Central memory CD8-positive, alpha-beta T cell (primary cell): ENCODE data around the gene STARD3.

ENCODE experiments used
- ATAC-seq: fragments of 150-1000 bp; cut with Tn5 transposase; replicated peaks from 2 replicates; pipeline ENCODE4 v1.10.0; 2022; ENCODE audit warnings: mild to moderate bottlenecking, moderate FRiP score, moderate number of reproducible peaks; ENCODE audit not compliant: poor library complexity, severe bottlenecking; ENCODE audit errors: extremely low read depth
- DNase-seq, 2 donors: peaks; one replicate each; pipeline ENCODE4 v3.0.0; 2021; ENCODE audit warnings: low spot score in 2 of 2
- H3K27ac Mint-ChIP-seq: one replicate; pipeline ENCODE4 v1.8.0; 2022; ENCODE audit warnings: low read depth, mild to moderate bottlenecking, moderate library complexity, mixed read lengths
- H3K27me3 Mint-ChIP-seq: one replicate; pipeline ENCODE4 v1.8.0; 2022; ENCODE audit warnings: mixed read lengths
- H3K36me3 Mint-ChIP-seq: one replicate; pipeline ENCODE4 v1.8.0; 2022; ENCODE audit warnings: mild to moderate bottlenecking, moderate library complexity, mixed read lengths; ENCODE audit not compliant: insufficient read depth
- H3K4me1 Mint-ChIP-seq: one replicate; pipeline ENCODE4 v1.8.0; 2022; ENCODE audit warnings: mixed read lengths
- H3K4me3 Mint-ChIP-seq: one replicate; pipeline ENCODE4 v1.8.0; 2022; ENCODE audit warnings: mild to moderate bottlenecking, moderate library complexity, mixed read lengths
- H3K9me3 Mint-ChIP-seq: one replicate; pipeline ENCODE4 v1.8.0; 2022; ENCODE audit warnings: mixed read lengths

The STARD3 gene

DNA sequence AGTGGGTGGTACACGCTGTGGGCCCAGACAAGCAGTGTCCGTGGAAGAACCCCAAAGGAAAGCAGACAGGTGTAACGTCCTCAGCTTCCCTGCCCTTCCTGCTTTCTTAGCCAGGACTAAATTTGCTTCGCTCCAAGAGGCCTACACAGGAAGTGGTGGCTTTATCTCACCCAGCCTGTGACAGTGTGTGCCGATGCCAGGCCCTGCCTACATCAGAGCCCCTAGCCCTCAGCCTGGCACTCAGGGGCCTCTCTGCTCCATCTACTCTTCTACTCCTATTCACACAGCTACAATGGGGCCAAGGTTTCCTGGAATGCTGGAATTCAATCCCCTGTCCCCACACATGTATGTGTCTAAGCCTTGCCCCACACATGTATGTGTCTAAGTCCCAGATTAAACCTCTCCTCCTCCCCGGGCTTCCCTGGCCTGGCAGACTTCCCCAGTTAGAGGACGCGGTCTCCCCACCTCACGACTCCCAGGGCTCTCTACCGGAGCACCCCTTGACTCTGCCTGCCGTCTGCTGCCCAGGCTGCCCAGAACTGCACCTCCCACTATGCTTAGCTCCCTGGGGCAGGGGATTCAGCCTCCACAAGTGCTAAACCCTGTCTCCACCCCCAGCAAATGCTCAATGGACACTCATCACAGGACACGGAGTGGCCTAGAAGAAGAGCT lies 42.7 kb downstream of the STARD3 start:
- Mint-ChIP-seq H3K9me3 (no peaks in the 10 kb centered on the region), H3K4me3 (peak overlapping the region; percentile 58), H3K27ac (peak overlapping the region; percentile 98), H3K4me1 (peaks cover 68% of the 10 kb centered on the region), H3K36me3 (peaks cover 19% of the 10 kb centered on the region), H3K27me3 (no peaks in the 10 kb centered on the region)
- DNase-seq (peak in 1 of 2 donors; percentile 27), ATAC-seq (peak; percentile 77)

DNA sequence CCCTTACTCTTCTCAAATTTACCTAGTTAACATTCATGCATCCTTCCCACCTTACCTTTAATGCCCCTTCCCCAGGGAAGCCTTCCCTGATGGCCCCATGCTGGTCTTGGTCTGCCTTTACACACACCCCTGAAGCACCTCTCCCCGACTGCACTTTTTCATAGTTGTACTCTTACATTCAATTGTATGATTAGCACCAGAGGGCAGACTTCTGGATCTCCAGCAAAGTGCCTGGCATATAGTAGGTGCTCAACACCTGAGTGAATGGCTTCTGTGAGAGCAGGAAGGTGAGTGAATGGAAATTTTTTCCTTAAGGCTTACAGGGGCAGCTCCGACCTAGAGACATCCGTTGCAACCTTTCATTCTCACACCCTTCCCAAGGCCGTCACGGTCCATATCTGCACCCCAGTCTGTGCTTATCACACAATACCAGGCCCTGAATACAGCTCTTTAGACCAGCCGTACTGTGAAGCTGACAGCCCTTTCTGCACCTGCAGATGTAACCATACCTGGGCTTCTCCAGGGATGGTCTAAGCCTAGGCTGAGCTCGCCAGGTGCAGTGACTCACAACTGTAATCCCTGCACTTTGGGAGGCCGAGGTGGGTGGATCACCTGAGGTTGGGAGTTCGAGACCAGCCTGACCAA lies 46.5 kb downstream of the STARD3 start:
- H3K36me3 Mint-ChIP-seq, result peaks cover 18% of the 10 kb centered on the region
- H3K9me3 Mint-ChIP-seq, result peaks cover 3% of the 10 kb centered on the region
- ATAC-seq (no peak), DNase-seq (no peak)
- no peak overlapping the region for H3K4me3 Mint-ChIP-seq
- H3K27me3 Mint-ChIP-seq, result no peaks in the 10 kb centered on the region
- H3K4me1 Mint-ChIP-seq, result peaks cover 56% of the 10 kb centered on the region
- no peak overlapping the region for H3K27ac Mint-ChIP-seq

DNA sequence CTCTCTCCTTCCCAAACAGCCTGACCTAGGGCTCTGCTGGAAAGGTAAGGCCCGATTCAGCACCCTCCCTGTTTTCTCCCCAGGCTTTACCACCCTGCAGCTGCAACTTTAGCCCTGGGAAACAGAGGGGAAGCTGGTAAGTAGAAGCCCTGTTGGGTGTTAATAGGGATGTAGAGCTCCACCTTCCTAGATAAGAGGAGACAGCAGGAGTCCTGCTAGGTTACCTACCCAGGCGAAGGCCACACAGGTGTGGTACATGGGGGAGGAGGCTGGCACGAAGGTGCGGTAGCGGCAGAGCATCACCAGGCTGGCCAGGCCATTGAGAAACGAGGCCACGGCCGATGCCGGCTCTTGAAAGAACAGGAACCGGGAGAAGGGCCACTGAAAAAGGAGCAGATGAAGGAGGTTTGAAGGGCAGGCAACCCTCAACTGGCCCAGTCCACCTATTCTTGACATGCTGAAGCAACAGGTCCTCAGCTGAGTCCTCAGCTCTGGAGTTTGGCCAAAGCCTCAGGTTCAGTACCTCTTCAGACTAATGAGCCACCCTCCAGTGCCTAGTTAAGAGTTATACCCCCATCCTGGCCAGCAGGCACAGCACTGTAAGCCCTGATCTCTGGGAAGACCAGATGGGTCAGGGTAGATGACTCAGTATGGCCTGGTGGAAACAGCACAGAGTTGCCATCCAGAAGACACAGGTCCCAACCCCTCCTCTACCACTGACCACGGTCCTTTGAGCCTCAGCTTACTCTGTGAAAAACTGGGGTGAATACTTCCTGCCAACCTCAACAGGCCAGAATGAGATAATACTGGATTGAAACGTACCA lies 47.6 kb downstream of the STARD3 start:
- ATAC-seq (no peak), DNase-seq (no peak)
- Mint-ChIP-seq H3K4me3 (no peak overlapping the region), H3K27me3 (no peaks in the 10 kb centered on the region), H3K4me1 (peaks cover 53% of the 10 kb centered on the region), H3K36me3 (peaks cover 15% of the 10 kb centered on the region), H3K9me3 (peaks cover 8% of the 10 kb centered on the region), H3K27ac (no peak overlapping the region)

DNA sequence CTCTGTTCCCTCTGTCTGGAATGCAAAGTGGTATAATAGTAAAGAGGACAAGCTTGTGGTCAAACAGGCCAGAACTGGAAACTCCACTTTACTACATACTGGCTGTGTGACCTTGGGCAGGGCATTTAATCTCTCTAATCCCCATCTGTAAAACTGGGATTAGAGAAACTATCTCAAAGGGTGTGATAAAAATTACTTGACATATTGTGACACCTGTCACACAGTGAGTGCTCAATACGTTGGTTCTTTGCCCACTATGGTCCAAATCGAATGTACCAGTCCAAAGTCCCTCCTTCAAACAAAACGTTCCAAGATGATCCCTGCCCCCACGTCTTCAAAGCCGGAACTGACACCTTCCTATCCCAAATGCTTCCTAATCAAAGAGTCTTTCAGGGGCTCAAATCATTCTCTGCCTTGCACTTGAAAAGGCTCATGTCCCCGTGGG lies 50.2 kb downstream of the STARD3 start:
- H3K4me1 Mint-ChIP-seq, result peaks cover 35% of the 10 kb centered on the region
- ATAC-seq, result no peak

DNA sequence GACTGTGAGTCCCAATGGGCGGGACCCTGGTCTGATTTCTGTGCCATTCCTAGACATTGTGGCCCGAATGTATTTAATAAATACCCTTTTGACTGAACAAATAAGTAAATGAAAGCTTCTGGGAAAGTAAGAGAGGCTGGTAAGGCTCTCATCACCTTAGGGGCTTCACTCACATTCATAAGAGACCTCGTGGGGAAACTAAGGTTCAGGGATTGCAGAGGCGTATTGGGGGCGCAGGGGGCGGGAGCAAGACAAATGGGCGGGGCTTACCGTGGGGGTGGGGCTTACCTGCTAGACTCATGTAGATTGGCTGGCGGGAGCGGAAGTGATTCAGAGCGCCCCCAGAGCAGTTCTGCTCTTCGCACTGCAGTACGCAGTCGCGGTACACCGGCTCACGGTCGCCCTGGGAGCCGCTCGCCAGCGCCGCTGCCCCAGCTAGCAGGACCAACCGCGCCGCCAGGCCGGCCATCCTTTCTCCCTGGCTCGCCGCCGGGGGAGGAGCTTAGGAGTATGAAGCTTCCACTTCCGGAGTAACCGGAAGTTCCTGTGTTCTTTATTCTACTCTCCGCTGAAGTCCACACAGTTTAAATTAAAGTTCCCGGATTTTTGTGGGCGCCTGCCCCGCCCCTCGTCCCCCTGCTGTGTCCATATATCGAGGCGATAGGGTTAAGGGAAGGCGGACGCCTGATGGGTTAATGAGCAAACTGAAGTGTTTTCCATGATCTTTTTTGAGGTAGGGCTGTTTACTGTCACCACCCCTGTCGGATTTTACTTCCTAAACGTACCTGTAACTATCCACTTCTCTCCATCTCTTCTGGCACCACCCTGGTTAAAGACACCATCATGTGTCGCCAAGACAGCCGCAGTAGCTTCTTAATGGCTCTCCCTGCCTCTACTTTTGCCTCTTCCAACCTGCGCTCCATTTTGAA lies 50.9 kb downstream of the STARD3 start, which contains the start of gene PGAP3:
PGAP3 (minus strand) TSS at position 512 of the 929 bp plus-strand sequence; CDS start at position 469, 43 bp downstream.
- ATAC-seq (peak; percentile 91), DNase-seq (peak; percentile 71 to 72)
- Mint-ChIP-seq H3K27ac (peak within 1 kb of the TSS; percentile 99), H3K4me3 (peak within 1 kb of the TSS; percentile 95), H3K9me3 (peaks cover 8% of the 10 kb centered on the region), H3K36me3 (peaks cover 9% of the 10 kb centered on the region), H3K4me1 (peaks cover 35% of the 10 kb centered on the region), H3K27me3 (no peaks in the 10 kb centered on the region)

More for the DNA sequence above, 50.2 kb downstream of the STARD3 start:
- H3K4me3 Mint-ChIP-seq, result peak overlapping the region; percentile 95
- H3K27me3 Mint-ChIP-seq, result no peaks in the 10 kb centered on the region
- peaks cover 8% of the 10 kb centered on the region for H3K9me3 Mint-ChIP-seq
- peak overlapping the region; percentile 99 for H3K27ac Mint-ChIP-seq
- DNase-seq, result no peak
- peaks cover 11% of the 10 kb centered on the region for H3K36me3 Mint-ChIP-seq

DNA sequence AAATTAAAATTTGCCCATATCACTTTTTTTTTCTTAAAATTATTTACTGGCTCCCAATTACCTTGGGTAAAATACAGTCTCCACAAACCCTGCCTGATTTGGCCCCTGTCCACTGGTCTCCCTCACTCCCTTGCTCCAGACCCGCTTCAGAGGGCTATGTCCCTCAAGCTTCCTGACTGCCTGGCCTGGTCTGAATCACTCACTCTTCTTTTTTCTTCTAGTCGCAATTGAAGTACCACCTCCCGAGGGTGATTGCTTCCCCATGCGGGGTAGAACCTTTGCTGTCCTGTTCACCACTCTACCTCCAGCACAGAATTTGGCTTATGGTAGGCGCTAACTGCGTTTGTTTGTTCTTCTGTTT lies 51.5 kb downstream of the STARD3 start:
- peaks cover 7% of the 10 kb centered on the region for H3K36me3 Mint-ChIP-seq
- H3K4me3 Mint-ChIP-seq, result peak overlapping the region; percentile 95
- H3K27me3 Mint-ChIP-seq, result no peaks in the 10 kb centered on the region
- H3K9me3 Mint-ChIP-seq, result peaks cover 8% of the 10 kb centered on the region
- ATAC-seq (no peak), DNase-seq (no peak)
- H3K27ac Mint-ChIP-seq, result peak overlapping the region; percentile 99
- H3K4me1 Mint-ChIP-seq, result peaks cover 35% of the 10 kb centered on the region

DNA sequence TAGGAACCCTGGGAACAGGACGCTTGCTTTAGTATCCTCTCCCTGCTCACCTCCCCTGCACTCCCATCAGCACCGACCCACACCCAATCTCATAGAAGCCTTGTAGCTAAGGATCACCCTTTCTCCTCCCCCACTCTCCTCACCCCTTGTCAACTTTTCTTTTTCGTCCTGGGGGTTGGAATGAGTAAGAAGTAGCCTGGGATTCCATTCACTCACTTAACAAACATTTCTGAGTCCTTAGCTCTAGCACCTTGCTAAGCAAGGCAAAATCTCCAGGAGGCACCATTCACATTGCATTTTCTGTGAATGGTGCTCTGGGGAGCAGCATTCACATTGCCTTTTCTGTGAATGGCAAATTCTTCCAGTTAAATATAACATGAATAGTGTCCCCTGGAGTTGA lies 52.0 kb downstream of the STARD3 start:
- no peak for ATAC-seq
- Mint-ChIP-seq H3K27ac (peak overlapping the region; percentile 99), H3K27me3 (no peaks in the 10 kb centered on the region)

DNA sequence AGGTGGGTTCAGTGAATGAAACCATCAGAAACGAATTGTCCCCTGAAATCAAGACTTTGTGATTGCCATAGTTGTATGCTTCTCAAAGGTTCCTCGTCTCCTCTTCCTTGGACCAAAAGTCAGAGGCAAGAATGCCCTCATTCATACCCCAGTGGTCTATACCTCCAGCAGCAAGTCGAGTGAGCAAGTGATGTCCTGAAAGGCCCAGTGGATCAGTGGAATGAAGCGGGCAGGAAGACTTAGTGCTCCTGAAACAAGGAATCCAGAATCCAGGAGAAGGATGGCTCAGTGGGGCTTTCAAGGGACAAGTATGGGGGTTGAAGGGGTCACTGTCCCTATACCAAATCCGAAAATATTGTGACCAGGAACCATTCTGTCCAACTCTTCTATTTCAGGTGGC lies 57.6 kb downstream of the STARD3 start:
- Mint-ChIP-seq H3K27me3 (peaks cover 24% of the 10 kb centered on the region), H3K9me3 (no peaks in the 10 kb centered on the region), H3K36me3 (no peaks in the 10 kb centered on the region), H3K4me1 (peaks cover 3% of the 10 kb centered on the region), H3K27ac (no peak overlapping the region), H3K4me3 (no peak overlapping the region)
- ATAC-seq, result no peak
- no peak for DNase-seq

More for the DNA sequence above, 52.0 kb downstream of the STARD3 start:
- H3K36me3 Mint-ChIP-seq, result peaks cover 6% of the 10 kb centered on the region
- no peak for DNase-seq
- H3K4me3 Mint-ChIP-seq, result peak overlapping the region; percentile 95
- H3K9me3 Mint-ChIP-seq, result peaks cover 8% of the 10 kb centered on the region
- peaks cover 35% of the 10 kb centered on the region for H3K4me1 Mint-ChIP-seq

DNA sequence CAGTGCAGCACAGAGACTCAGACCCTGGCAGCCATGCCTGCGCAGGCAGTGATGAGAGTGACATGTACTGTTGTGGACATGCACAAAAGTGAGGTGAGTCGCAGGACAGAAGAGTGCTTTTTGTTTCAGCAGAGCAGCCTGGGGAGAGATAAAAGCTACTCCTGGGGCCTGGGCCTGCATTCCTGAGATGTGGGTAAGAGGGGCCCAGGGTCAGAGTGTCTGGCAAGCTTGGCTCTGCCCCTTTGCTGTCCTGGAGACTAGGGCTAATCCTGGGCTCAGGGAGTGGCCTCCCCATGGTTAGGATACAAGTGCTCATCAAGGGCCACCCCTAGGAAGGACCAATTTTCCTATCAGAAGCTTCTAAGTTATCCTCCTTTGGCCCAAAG lies 58.1 kb downstream of the STARD3 start:
- H3K4me3 Mint-ChIP-seq, result no peak overlapping the region
- H3K9me3 Mint-ChIP-seq, result no peaks in the 10 kb centered on the region
- H3K4me1 Mint-ChIP-seq, result peaks cover 6% of the 10 kb centered on the region
- no peaks in the 10 kb centered on the region for H3K36me3 Mint-ChIP-seq
- H3K27me3 Mint-ChIP-seq, result peaks cover 29% of the 10 kb centered on the region
- DNase-seq (no peak), ATAC-seq (no peak)
- no peak overlapping the region for H3K27ac Mint-ChIP-seq

DNA sequence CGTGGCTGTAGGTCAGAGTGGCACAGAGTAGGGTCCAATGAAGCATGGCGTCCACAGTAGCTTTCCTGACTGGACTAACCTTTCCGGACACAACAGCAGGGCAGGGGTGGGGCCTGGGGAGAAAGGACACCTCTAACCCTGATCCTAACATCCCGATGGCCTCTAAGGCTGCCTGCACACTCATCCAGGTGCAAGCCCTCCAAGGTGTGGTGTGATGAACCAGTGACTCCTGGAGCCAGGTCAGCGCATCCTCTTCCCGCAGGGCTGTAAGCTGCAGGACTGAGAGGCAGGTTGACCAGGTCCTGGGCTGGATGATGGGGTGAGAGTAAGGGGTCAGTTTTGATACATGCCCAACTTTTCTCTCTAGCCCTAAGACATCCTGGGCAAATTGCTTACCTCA lies 59.8 kb downstream of the STARD3 start:
- no peak overlapping the region for H3K4me3 Mint-ChIP-seq
- DNase-seq (no peak), ATAC-seq (no peak)
- H3K27ac Mint-ChIP-seq, result no peak overlapping the region
- no peaks in the 10 kb centered on the region for H3K9me3 Mint-ChIP-seq
- peaks cover 6% of the 10 kb centered on the region for H3K4me1 Mint-ChIP-seq
- H3K27me3 Mint-ChIP-seq, result peaks cover 45% of the 10 kb centered on the region
- H3K36me3 Mint-ChIP-seq, result no peaks in the 10 kb centered on the region

DNA sequence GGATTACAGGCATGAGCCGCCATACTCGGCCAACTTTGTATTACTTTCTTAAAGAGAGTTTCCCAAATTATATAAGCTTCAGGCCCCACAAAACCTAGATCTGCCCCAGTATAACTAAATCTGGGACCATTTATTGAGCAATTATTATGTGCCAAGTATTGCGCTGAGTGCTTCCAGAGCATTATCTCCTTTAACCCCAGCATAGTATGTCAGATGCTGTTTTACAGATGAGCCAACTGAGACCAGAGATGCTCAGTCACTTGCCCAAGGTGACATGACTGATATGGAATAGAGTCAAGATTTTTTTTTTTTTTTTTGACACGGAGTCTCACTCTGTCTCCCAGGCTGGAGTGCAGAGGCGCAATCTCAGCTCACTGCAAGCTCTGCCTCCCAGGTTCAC lies 61.0 kb downstream of the STARD3 start:
- Mint-ChIP-seq H3K4me1 (peaks cover 6% of the 10 kb centered on the region), H3K36me3 (no peaks in the 10 kb centered on the region), H3K27ac (peak overlapping the region; percentile 47), H3K9me3 (no peaks in the 10 kb centered on the region), H3K27me3 (peaks cover 48% of the 10 kb centered on the region), H3K4me3 (no peak overlapping the region)
- ATAC-seq, result no peak
- no peak for DNase-seq
